LNCAP (cell line): ENCODE measurements around the gene CHCHD3.

Source experiments
- CTCF ChIP-seq: fragments of 450-650 bp; IDR thresholded peaks from 2 replicates; pipeline ENCODE4 v1.5.1; 2017; ENCODE audit warnings: mild to moderate bottlenecking

CHCHD3 gene

GRCh38 chr7:132956556-132956955, 125.3 kb downstream of the CHCHD3 start:
- no peak for TF ChIP-seq CTCF

GRCh38 chr7:132953468-132953867, 128.4 kb downstream of the CHCHD3 start:
- no peak for TF ChIP-seq CTCF

- TF ChIP-seq CTCF: no peak
These were observed 131.2 kb downstream of the CHCHD3 start for GRCh38 chr7:132950725-132951124.

GRCh38 chr7:132947011-132947410, 134.9 kb downstream of the CHCHD3 start:
- no peak for TF ChIP-seq CTCF

- TF ChIP-seq CTCF: no peak
These were observed 137.1 kb downstream of the CHCHD3 start for GRCh38 chr7:132944774-132945173.

- no peak for TF ChIP-seq CTCF
These were observed 138.2 kb downstream of the CHCHD3 start for GRCh38 chr7:132943645-132944044.

- TF ChIP-seq CTCF: no peak
These were observed 139.2 kb downstream of the CHCHD3 start for GRCh38 chr7:132942701-132943100.

- no peak for TF ChIP-seq CTCF
These were observed 140.0 kb downstream of the CHCHD3 start for GRCh38 chr7:132941905-132942304.
